Measurements from ENCODE around the gene SPATA3. TPM values are rescaled to one million over a fixed set of nuclear protein-coding genes. Genes with fewer than 3 reads are reported as not detected.

SPATA3 gene
- not detected for total RNA-seq

- H3K27me3 ChIP-seq (ENCODE audit: insufficient read depth, low read length), result peaks cover 10% of the 10 kb centered on the region
- H3K4me3 ChIP-seq (ENCODE audit: low read length), result no peak within 1 kb of the TSS
- H3K4me1 ChIP-seq (ENCODE audit: insufficient read depth, low read length), result no peaks in the 10 kb centered on the region
Measured at GRCh38 chr2:230995821-230996220, at the start of gene SPATA3. Gene SPATA3, plus strand, starts transcription at chr2:230996121. Its CDS starts 113 bp downstream, at chr2:230996234.

GRCh38 chr2:230946429-230947234, 49.3 kb upstream of the SPATA3 start:
- H3K27me3 ChIP-seq (ENCODE audit: insufficient read depth, low read length), result no peaks in the 10 kb centered on the region
- H3K9me3 ChIP-seq (ENCODE audit: low read depth, low read length), result no peaks in the 10 kb centered on the region
- no peak overlapping the region for H3K4me3 ChIP-seq (ENCODE audit: low read length)
- H3K4me1 ChIP-seq (ENCODE audit: insufficient read depth, low read length), result peaks cover 12% of the 10 kb centered on the region

More at GRCh38 chr2:230995821-230996220, at the start of gene SPATA3:
- H3K9me3 ChIP-seq (ENCODE audit: low read depth, low read length), result no peaks in the 10 kb centered on the region

GRCh38 chr2:230947235-230947576, 48.7 kb upstream of the SPATA3 start:
- Histone ChIP-seq H3K4me3 (ENCODE audit: low read length) (no peak overlapping the region), H3K9me3 (ENCODE audit: low read depth, low read length) (no peaks in the 10 kb centered on the region), H3K27me3 (ENCODE audit: insufficient read depth, low read length) (no peaks in the 10 kb centered on the region), H3K4me1 (ENCODE audit: insufficient read depth, low read length) (peaks cover 12% of the 10 kb centered on the region)

GRCh38 chr2:230947908-230948365, 48.0 kb upstream of the SPATA3 start:
- Histone ChIP-seq H3K27me3 (ENCODE audit: insufficient read depth, low read length) (no peaks in the 10 kb centered on the region), H3K4me3 (ENCODE audit: low read length) (no peak overlapping the region), H3K9me3 (ENCODE audit: low read depth, low read length) (no peaks in the 10 kb centered on the region), H3K4me1 (ENCODE audit: insufficient read depth, low read length) (peaks cover 12% of the 10 kb centered on the region)

- no peak overlapping the region for H3K4me3 ChIP-seq (ENCODE audit: low read length)
- peaks cover 3% of the 10 kb centered on the region for H3K4me1 ChIP-seq (ENCODE audit: insufficient read depth, low read length)
- H3K27me3 ChIP-seq (ENCODE audit: insufficient read depth, low read length), result peaks cover 5% of the 10 kb centered on the region
- H3K9me3 ChIP-seq (ENCODE audit: low read depth, low read length), result no peaks in the 10 kb centered on the region
Measured at GRCh38 chr2:230949966-230950873, 45.7 kb upstream of the SPATA3 start.

- no peak overlapping the region for H3K4me3 ChIP-seq (ENCODE audit: low read length)
- peaks cover 3% of the 10 kb centered on the region for H3K4me1 ChIP-seq (ENCODE audit: insufficient read depth, low read length)
- peaks cover 12% of the 10 kb centered on the region for H3K27me3 ChIP-seq (ENCODE audit: insufficient read depth, low read length)
- H3K9me3 ChIP-seq (ENCODE audit: low read depth, low read length), result no peaks in the 10 kb centered on the region
Measured at GRCh38 chr2:230950874-230951339, 45.0 kb upstream of the SPATA3 start.

- Histone ChIP-seq H3K27me3 (ENCODE audit: insufficient read depth, low read length) (peaks cover 16% of the 10 kb centered on the region), H3K4me1 (ENCODE audit: insufficient read depth, low read length) (peaks cover 3% of the 10 kb centered on the region)
Measured at GRCh38 chr2:230951396-230951795, 44.5 kb upstream of the SPATA3 start.

GRCh38 chr2:230952226-230952956, 43.5 kb upstream of the SPATA3 start:
- Histone ChIP-seq H3K27me3 (ENCODE audit: insufficient read depth, low read length) (peaks cover 26% of the 10 kb centered on the region), H3K9me3 (ENCODE audit: low read depth, low read length) (no peaks in the 10 kb centered on the region), H3K4me1 (ENCODE audit: insufficient read depth, low read length) (peaks cover 11% of the 10 kb centered on the region), H3K4me3 (ENCODE audit: low read length) (no peak overlapping the region)

More at GRCh38 chr2:230951396-230951795, 44.5 kb upstream of the SPATA3 start:
- Histone ChIP-seq H3K4me3 (ENCODE audit: low read length) (no peak overlapping the region), H3K9me3 (ENCODE audit: low read depth, low read length) (no peaks in the 10 kb centered on the region)

- H3K27me3 ChIP-seq (ENCODE audit: insufficient read depth, low read length), result peaks cover 40% of the 10 kb centered on the region
- peaks cover 14% of the 10 kb centered on the region for H3K4me1 ChIP-seq (ENCODE audit: insufficient read depth, low read length)
Measured at GRCh38 chr2:230953845-230954244, 42.1 kb upstream of the SPATA3 start.

GRCh38 chr2:230954746-230955145, 41.2 kb upstream of the SPATA3 start:
- Histone ChIP-seq H3K27me3 (ENCODE audit: insufficient read depth, low read length) (peaks cover 47% of the 10 kb centered on the region), H3K4me1 (ENCODE audit: insufficient read depth, low read length) (peaks cover 14% of the 10 kb centered on the region), H3K9me3 (ENCODE audit: low read depth, low read length) (no peaks in the 10 kb centered on the region), H3K4me3 (ENCODE audit: low read length) (no peak overlapping the region)

More at GRCh38 chr2:230953845-230954244, 42.1 kb upstream of the SPATA3 start:
- Histone ChIP-seq H3K9me3 (ENCODE audit: low read depth, low read length) (no peaks in the 10 kb centered on the region), H3K4me3 (ENCODE audit: low read length) (no peak overlapping the region)

GRCh38 chr2:230955163-230955737, 40.7 kb upstream of the SPATA3 start:
- Histone ChIP-seq H3K4me1 (ENCODE audit: insufficient read depth, low read length) (peaks cover 14% of the 10 kb centered on the region), H3K9me3 (ENCODE audit: low read depth, low read length) (no peaks in the 10 kb centered on the region), H3K4me3 (ENCODE audit: low read length) (no peak overlapping the region), H3K27me3 (ENCODE audit: insufficient read depth, low read length) (peaks cover 51% of the 10 kb centered on the region)

- Histone ChIP-seq H3K9me3 (ENCODE audit: low read depth, low read length) (no peaks in the 10 kb centered on the region), H3K4me3 (ENCODE audit: low read length) (peak overlapping the region; percentile 14), H3K4me1 (ENCODE audit: insufficient read depth, low read length) (peaks cover 14% of the 10 kb centered on the region), H3K27me3 (ENCODE audit: insufficient read depth, low read length) (peaks cover 51% of the 10 kb centered on the region)
Measured at GRCh38 chr2:230956827-230957755, 38.8 kb upstream of the SPATA3 start.

- Histone ChIP-seq H3K9me3 (ENCODE audit: low read depth, low read length) (no peaks in the 10 kb centered on the region), H3K4me3 (ENCODE audit: low read length) (no peak overlapping the region), H3K4me1 (ENCODE audit: insufficient read depth, low read length) (peaks cover 14% of the 10 kb centered on the region), H3K27me3 (ENCODE audit: insufficient read depth, low read length) (peaks cover 51% of the 10 kb centered on the region)
Measured at GRCh38 chr2:230957756-230958391, 38.0 kb upstream of the SPATA3 start.
